ENCODE measurements around the gene MMP8.

The MMP8 gene

GRCh38 chr11:102722821-102723220, 1.9 kb downstream of the MMP8 start:
- TF ChIP-seq CTCF (IDR thresholded peaks at IDR 0.05; ENCODE audit: extremely low read depth, insufficient read depth, missing control alignments), result no peak
- in situ Hi-C loops (cut with MboI; ENCODE audit: low pct_unique_long_range_greater_than_20kb, low sequenced_read_pairs, unreplicated experiment), result no loop called here
- no peak for DNase-seq (ENCODE audit: low spot score)

- no peak for TF ChIP-seq CTCF (IDR thresholded peaks at IDR 0.05; ENCODE audit: extremely low read depth, insufficient read depth, missing control alignments)
- in situ Hi-C loops (cut with MboI; ENCODE audit: low pct_unique_long_range_greater_than_20kb, low sequenced_read_pairs, unreplicated experiment), result no loop called here
- DNase-seq (ENCODE audit: low spot score), result no peak
Observed at GRCh38 chr11:102719620-102720277, 5.0 kb downstream of the MMP8 start.

- TF ChIP-seq CTCF (IDR thresholded peaks at IDR 0.05; ENCODE audit: extremely low read depth, insufficient read depth, missing control alignments), result no peak
- in situ Hi-C loops (cut with MboI; ENCODE audit: low pct_unique_long_range_greater_than_20kb, low sequenced_read_pairs, unreplicated experiment), result no loop called here
- no peak for DNase-seq (ENCODE audit: low spot score)
Observed at GRCh38 chr11:102717280-102717679, 7.5 kb downstream of the MMP8 start.

GRCh38 chr11:102716527-102716926, 8.2 kb downstream of the MMP8 start:
- no peak for DNase-seq (ENCODE audit: low spot score)
- no peak for TF ChIP-seq CTCF (IDR thresholded peaks at IDR 0.05; ENCODE audit: extremely low read depth, insufficient read depth, missing control alignments)
- in situ Hi-C loops (cut with MboI; ENCODE audit: low pct_unique_long_range_greater_than_20kb, low sequenced_read_pairs, unreplicated experiment), result no loop called here

- no peak for TF ChIP-seq CTCF (IDR thresholded peaks at IDR 0.05; ENCODE audit: extremely low read depth, insufficient read depth, missing control alignments)
- in situ Hi-C loops (cut with MboI; ENCODE audit: low pct_unique_long_range_greater_than_20kb, low sequenced_read_pairs, unreplicated experiment), result no loop called here
- DNase-seq (ENCODE audit: low spot score), result no peak
Observed at GRCh38 chr11:102712137-102712536, 12.6 kb downstream of the MMP8 start.

GRCh38 chr11:102709201-102709945, 15.4 kb downstream of the MMP8 start:
- TF ChIP-seq CTCF (IDR thresholded peaks at IDR 0.05; ENCODE audit: extremely low read depth, insufficient read depth, missing control alignments), result no peak
- DNase-seq (ENCODE audit: low spot score), result no peak
- in situ Hi-C loops (cut with MboI; ENCODE audit: low pct_unique_long_range_greater_than_20kb, low sequenced_read_pairs, unreplicated experiment), result no loop called here

Data from GM13977 (cell line).